Endothelial cell of umbilical vein (primary cell): Measurements from ENCODE around the gene FGF22. TPM values are rescaled to one million over a fixed set of nuclear protein-coding genes. Genes with fewer than 3 reads are reported as not detected.

Experiments
- BruUV-seq: library from RNA; stranded (reverse); fragments of 400-500 nt; replicated peaks from 2 replicates; lab custom pipeline; 2021; lab: Mats Ljungman, UMichigan
- CTCF ChIA-PET: fragments of 300-600, 350-600 bp; sonication (Branson Sonifier 250); formaldehyde crosslinking; loops from one replicate; lab custom pipeline; 2021; ENCODE audit warnings: antibody characterized with exemption, inconsistent platforms; lab: Charles Lee
- POLR2A ChIA-PET: fragments of 300-600, 350-600 bp; sonication (Branson Sonifier 250); formaldehyde crosslinking; loops from one replicate; lab custom pipeline; 2021; ENCODE audit warnings: antibody characterized with exemption, inconsistent platforms; lab: Charles Lee
- DNase-seq: peaks from one replicate; pipeline ENCODE4 v3.0.0-alpha.2; 2011; ENCODE audit warnings: low read depth, low spot score
- FAIRE-seq: peaks from 2 replicates; lab custom pipeline; 2011; peaks lifted over from hg19 to GRCh38; lab: Jason Lieb, UNC
- H2AFZ ChIP-seq: 2 replicates; pipeline ENCODE4 v1.6.0; 2012; ENCODE audit warnings: low read depth, low read length, control low read depth, inconsistent platforms
- H3K27ac ChIP-seq: 2 replicates; pipeline ENCODE4 v1.5.1; 2011; ENCODE audit warnings: low read depth, mild to moderate bottlenecking, control low read depth, low read length, moderate library complexity; ENCODE audit not compliant: insufficient read depth
- H3K27me3 ChIP-seq, 2 experiments: 2 replicates each; pipeline versions ENCODE4 v1.6.0 to v1.6.1; 2011; ENCODE audit warnings: low read length in 2 of 2, mixed read lengths in 1 of 2; ENCODE audit not compliant: control insufficient read depth in 2 of 2, insufficient read depth in 2 of 2
- H3K36me3 ChIP-seq, 2 experiments: 2 replicates in 1 of 2; 3 replicates in 1 of 2; pipeline ENCODE4 v1.5.1; 2011; ENCODE audit warnings: low read length in 2 of 2, mild to moderate bottlenecking in 1 of 2, moderate library complexity in 1 of 2; ENCODE audit not compliant: control insufficient read depth in 2 of 2, insufficient read depth in 2 of 2; ENCODE audit errors: extremely low read depth in 1 of 2
- H3K4me1 ChIP-seq: 3 replicates; pipeline ENCODE4 v1.5.1; 2011; ENCODE audit warnings: mild to moderate bottlenecking, low read length; ENCODE audit not compliant: control insufficient read depth, insufficient read depth; ENCODE audit errors: extremely low read depth
- H3K4me2 ChIP-seq: 2 replicates; pipeline ENCODE4 v1.6.1; 2011; ENCODE audit warnings: low read length, control low read depth, mixed read lengths; ENCODE audit not compliant: insufficient read depth
- H3K4me3 ChIP-seq, 3 experiments: fragments of 200-600 bp in 1 of 3; sonication (generic), shearing (Covaris generic) in 1 of 3; replicated peaks in 1 of 3; 2 replicates each; pipeline ENCODE4 v1.5.1; 2011 to 2016; ENCODE audit warnings: control low read depth in 3 of 3, low read length in 3 of 3, mild to moderate bottlenecking in 2 of 3, inconsistent platforms in 1 of 3, low read depth in 1 of 3, moderate library complexity in 1 of 3; ENCODE audit not compliant: insufficient read depth in 1 of 3
- H3K79me2 ChIP-seq: 2 replicates; pipeline ENCODE4 v1.6.0; 2012; ENCODE audit warnings: low read length, inconsistent platforms; ENCODE audit not compliant: control insufficient read depth, insufficient read depth
- H3K9ac ChIP-seq: replicated peaks from 2 replicates; pipeline ENCODE3; 2011; ENCODE audit warnings: low read length, control low read depth; ENCODE audit not compliant: insufficient read depth; ENCODE audit errors: extremely low read depth
- H3K9me1 ChIP-seq: replicated peaks from 3 replicates; pipeline ENCODE4 v1.6.0; 2011; ENCODE audit warnings: mild to moderate bottlenecking, low read length; ENCODE audit not compliant: control insufficient read depth, insufficient read depth; ENCODE audit errors: extremely low read depth
- H3K9me3 ChIP-seq: replicated peaks from 2 replicates; pipeline ENCODE4 v1.5.1; 2012; ENCODE audit warnings: low read length, inconsistent platforms; ENCODE audit not compliant: control insufficient read depth, insufficient read depth
- H4K20me1 ChIP-seq: replicated peaks from 2 replicates; pipeline ENCODE3; 2011; ENCODE audit warnings: mild to moderate bottlenecking, low read length; ENCODE audit not compliant: control insufficient read depth, insufficient read depth; ENCODE audit errors: extremely low read depth
- CTCF ChIP-seq, 2 donors: IDR thresholded peaks; 1 replicate in 1 of 2; 2 replicates in 1 of 2; pipeline ENCODE4 v1.5.1; 2011; ENCODE audit warnings: low read length in 2 of 2, mild to moderate bottlenecking in 2 of 2, moderate library complexity in 2 of 2, control low read depth in 1 of 2, inconsistent platforms in 1 of 2, low read depth in 1 of 2; ENCODE audit not compliant: insufficient read depth in 1 of 2; ENCODE audit errors: extremely low read depth in 1 of 2
- EZH2 ChIP-seq: IDR thresholded peaks from 2 replicates; pipeline ENCODE4 v1.6.1; 2012; ENCODE audit warnings: borderline replicate concordance, low read depth, mild to moderate bottlenecking, moderate library complexity, low read length, inconsistent platforms; ENCODE audit not compliant: severe bottlenecking
- FOS ChIP-seq: IDR thresholded peaks from 2 replicates; pipeline ENCODE4 v1.6.1; 2011; ENCODE audit warnings: mild to moderate bottlenecking, low read length, moderate library complexity, borderline replicate concordance; ENCODE audit not compliant: insufficient read depth
- GATA2 ChIP-seq: IDR thresholded peaks from 2 replicates; pipeline ENCODE4 v1.7.0; 2011; ENCODE audit warnings: low read depth, mild to moderate bottlenecking, moderate library complexity, mixed read lengths, low read length; ENCODE audit not compliant: insufficient read length, insufficient read depth
- JUN ChIP-seq: IDR thresholded peaks from 2 replicates; pipeline ENCODE4 v1.6.1; 2011; ENCODE audit warnings: borderline replicate concordance, low read depth; ENCODE audit not compliant: insufficient read length, insufficient read depth
- MAX ChIP-seq: IDR thresholded peaks from 2 replicates; pipeline ENCODE4 v1.6.1; 2011; ENCODE audit not compliant: insufficient read depth, insufficient read length
- MYC ChIP-seq: IDR thresholded peaks from one replicate; pipeline ENCODE4 v1.6.1; 2011; ENCODE audit warnings: mild to moderate bottlenecking, low read depth, low read length
- POLR2A ChIP-seq: IDR thresholded peaks from 2 replicates; pipeline ENCODE4 v1.6.1; 2012; ENCODE audit warnings: low read depth, mild to moderate bottlenecking, control low read depth, low read length
- POLR2AphosphoS5 ChIP-seq: IDR thresholded peaks from 2 replicates; pipeline ENCODE4 v1.6.1; 2012; ENCODE audit warnings: low read depth, mild to moderate bottlenecking, control low read depth, low read length, moderate library complexity; ENCODE audit not compliant: insufficient read depth
- dilution Hi-C: fragments of 300-500 bp; cut with MboI; formaldehyde crosslinking; loops from one replicate; pipeline ENCODE4 v1.15.0; 2019; ENCODE audit warnings: low sequenced_read_pairs; ENCODE audit not compliant: extremely low pct_ligation_motif_present
- intact Hi-C: fragments of 100-400 bp; cut with micrococcal nuclease; formaldehyde crosslinking; loops from one replicate; pipeline ENCODE4 v1.10.0; 2022
- polyA plus RNA-seq, 4 experiments: library from polyadenylated mRNA; depleted of rRNA in 3 of 4; stranded (reverse) in 3 of 4; unstranded in 1 of 4; fragments of >200 nt; gene quantifications; 2 replicates each; pipeline versions ENCODE4 v1.2.1 to v1.2.3, GENCODE V29; 2011 to 2012; ENCODE audit warnings: missing spikeins in 1 of 4
- total RNA-seq: library from RNA; stranded (reverse); gene quantifications from 2 replicates; pipeline ENCODE4 v1.2.3, GENCODE V29; 2021

The FGF22 gene
- total and polyA plus RNA-seq, 2 donors (not counting 3 experiments of a cell fraction or from before 2014, with no cell fraction given), result 0.07 TPM; not detected in 1

GRCh38 chr19:648305-648704 lies 8.6 kb downstream of the FGF22 start:
- POLR2A ChIA-PET, result no interaction called here
- TF ChIP-seq FOS, result no peak
- no peak for TF ChIP-seq POLR2A
- TF ChIP-seq MYC, result no peak
- TF ChIP-seq MAX, result no peak
- no peak for TF ChIP-seq POLR2AphosphoS5
- no peak for TF ChIP-seq GATA2
- TF ChIP-seq EZH2, result no peak
- no peak for TF ChIP-seq CTCF (IDR thresholded peaks at IDR 0.05; ENCODE audit: extremely low read depth in 1 of 2, insufficient read depth in 1 of 2, low read depth in 1 of 2, low read length in 2 of 2)
- TF ChIP-seq JUN, result no peak
- dilution Hi-C loops, result no loop called here
- H3K4me2 ChIP-seq, result no peak overlapping the region
- no peaks in the 10 kb centered on the region for H3K9me1 ChIP-seq
- no peaks in the 10 kb centered on the region for H3K9me3 ChIP-seq
- no peaks in the 10 kb centered on the region for H3K27me3 ChIP-seq
- no TSS peak for BruUV-seq
- H2AFZ ChIP-seq, result no peak overlapping the region
- peaks cover 8 to 21% of the 10 kb centered on the region in 2 experiments for H3K36me3 ChIP-seq
- intact Hi-C loops, result no loop called here
- H3K4me1 ChIP-seq, result no peaks in the 10 kb centered on the region
- FAIRE-seq, result no peak
- H3K9ac ChIP-seq, result no peak overlapping the region
- no peak for DNase-seq
- H3K79me2 ChIP-seq, result peaks cover 12% of the 10 kb centered on the region
- H3K27ac ChIP-seq, result no peak overlapping the region
- CTCF ChIA-PET, result no interaction called here
- H3K4me3 ChIP-seq, result no peak overlapping the region
- no peaks in the 10 kb centered on the region for H4K20me1 ChIP-seq
